ENCODE measurements around the gene BEX4.
"Not testable (repeated sequence)": the region's sequence is repeated elsewhere in the genome, so short reads cannot be mapped to it uniquely, and the experiment has no call there.

The BEX4 gene

GRCh38 chrX:103214870-103215424, at the start of gene BEX4:
Gene BEX4 (plus strand): TSS chrX:103215108. CDS start chrX:103216154, 1,046 bp downstream.
- DNase-seq = peak in 1 of 2 experiments; percentile 51

DNA sequence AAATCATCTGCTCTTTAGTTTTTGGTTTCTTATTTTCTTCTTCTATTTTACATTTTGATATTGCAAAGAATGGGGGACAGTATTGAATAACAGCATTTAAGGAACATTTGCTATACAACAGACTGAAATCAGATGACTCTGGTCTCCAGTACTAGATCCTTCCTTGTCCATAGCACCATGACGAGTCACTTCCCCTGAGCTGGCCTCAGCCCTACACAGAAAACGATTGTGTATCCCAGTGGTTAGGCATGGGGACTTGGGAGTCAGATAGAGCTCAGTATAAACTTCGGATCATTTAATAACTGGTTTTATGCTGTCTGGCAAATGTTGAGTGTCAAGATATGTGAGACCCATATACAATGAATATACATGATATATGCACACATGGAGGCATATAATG, 44.7 kb upstream of the BEX4 start:
- DNase-seq = no peak

- no peak for DNase-seq
These were observed 43.6 kb upstream of the BEX4 start for GRCh38 chrX:103171353-103171752.

- DNase-seq = not testable (repeated sequence)
These were observed 39.7 kb upstream of the BEX4 start for GRCh38 chrX:103175256-103175655.

DNA sequence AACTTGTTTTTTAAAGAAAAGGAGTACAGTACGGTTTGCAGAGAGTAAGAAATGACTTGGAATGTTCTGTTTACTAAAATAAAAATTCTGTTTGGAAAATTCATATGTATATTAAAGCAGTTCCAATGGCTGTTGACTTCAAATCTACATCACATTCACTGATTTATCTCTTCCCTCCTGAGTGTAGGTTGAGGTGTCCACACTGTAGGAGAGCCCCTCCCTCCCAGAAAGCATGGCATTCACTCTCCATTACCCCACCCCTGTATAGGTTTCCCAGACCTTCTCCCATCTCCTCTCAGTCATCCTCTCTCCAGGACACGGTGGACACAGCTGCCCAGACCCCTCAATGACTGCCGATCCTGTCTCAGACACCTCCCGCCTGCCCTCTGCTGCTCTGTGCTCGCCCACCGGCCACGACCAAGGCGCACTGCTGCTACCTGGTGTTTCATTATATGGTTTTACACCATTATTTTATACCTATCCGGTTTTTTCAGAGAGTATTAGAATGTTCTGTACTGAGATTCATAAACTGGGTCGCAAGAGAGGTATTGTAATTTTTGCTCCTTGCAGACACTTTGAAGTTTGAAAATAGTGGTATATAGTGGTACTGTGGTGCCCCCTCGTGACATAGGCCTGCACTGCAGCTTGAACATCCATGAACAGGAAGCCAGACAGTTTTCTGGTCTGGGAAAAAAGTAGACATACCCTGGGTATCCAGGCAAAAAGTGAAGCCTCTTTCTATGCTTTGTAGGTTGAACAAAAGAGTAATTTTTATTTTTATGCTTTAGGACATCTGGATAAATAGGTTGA, 38.8 kb upstream of the BEX4 start:
- peak in 1 of 2 experiments; percentile 3 for DNase-seq

DNA sequence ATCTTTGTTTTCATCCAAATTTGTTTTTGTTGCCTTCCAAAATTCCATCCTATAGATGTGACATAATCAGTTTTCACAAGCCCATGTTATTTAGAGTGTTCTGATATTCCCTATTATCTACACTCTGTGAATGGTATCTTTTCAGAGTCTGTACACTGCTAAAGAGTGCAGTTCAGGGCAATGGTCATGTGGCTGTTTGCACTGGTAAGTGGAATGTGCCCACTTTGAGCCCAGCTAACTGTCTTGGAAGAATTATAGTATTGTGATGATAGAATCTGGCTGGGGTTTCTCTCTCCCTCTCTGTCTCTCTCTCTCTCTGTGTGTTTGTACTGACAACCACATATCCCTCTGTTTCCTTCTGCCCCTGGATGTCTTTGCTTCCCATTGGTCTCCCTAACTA, 37.4 kb upstream of the BEX4 start:
- DNase-seq = no peak

- no peak for DNase-seq
These were observed 31.0 kb upstream of the BEX4 start for GRCh38 chrX:103183912-103184311.

- DNase-seq = no peak
These were observed 26.9 kb upstream of the BEX4 start for GRCh38 chrX:103187953-103188475.

DNA sequence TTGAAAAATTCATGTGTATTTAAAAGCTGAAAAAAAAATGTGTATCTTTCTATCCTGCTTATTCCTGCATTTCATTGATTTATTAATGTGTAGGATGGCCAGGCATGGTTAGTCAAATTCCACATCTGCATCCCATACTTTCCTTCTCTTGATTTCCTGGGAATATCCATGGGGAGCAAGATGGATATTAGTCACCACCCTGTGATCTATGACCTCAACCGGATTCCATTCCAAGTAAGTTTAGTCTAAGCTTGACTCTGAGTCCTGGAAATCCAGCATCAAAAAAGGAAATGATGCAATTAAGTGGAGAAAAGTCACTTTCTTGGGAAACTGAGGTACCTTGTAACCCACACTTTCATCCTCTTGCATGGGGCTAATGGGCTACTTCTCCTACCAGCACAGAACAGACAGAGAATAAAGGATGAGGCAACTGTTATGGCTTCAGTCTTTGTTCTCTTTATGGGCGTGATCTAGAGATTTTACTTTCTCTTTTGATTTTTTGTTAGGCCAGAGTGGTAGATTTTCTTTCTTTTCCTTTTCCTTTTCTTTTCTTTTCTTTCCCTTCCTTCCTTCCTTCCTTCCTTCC, 17.1 kb upstream of the BEX4 start:
- DNase-seq = no peak

DNA sequence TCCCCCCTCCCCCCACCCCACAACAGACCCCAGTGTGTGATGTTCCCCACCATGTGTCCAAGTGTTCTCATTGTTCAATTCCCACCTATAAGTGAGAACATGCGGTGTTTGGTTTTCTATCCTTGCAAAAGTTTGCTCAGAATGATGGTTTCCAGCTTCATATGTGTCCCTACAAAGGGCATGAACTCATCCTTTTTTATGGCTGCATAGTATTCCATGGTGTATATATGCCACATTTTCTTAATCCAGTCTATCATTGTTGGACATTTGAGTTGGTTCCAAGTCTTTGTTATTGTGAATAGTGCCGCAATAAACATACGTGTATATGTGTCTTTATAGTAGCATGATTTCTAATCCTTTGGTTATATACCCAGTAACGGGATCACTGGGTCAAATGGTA, 16.2 kb upstream of the BEX4 start:
- DNase-seq = not testable (repeated sequence)

GRCh38 chrX:103201041-103201440, 13.9 kb upstream of the BEX4 start:
- no peak for DNase-seq

- DNase-seq = no peak
These were observed 4.9 kb upstream of the BEX4 start for GRCh38 chrX:103210056-103210455.

- no peak for DNase-seq
These were observed 3.7 kb upstream of the BEX4 start for GRCh38 chrX:103211012-103211715.

- DNase-seq = no peak
These were observed 2.0 kb upstream of the BEX4 start for GRCh38 chrX:103212749-103213457.

DNA sequence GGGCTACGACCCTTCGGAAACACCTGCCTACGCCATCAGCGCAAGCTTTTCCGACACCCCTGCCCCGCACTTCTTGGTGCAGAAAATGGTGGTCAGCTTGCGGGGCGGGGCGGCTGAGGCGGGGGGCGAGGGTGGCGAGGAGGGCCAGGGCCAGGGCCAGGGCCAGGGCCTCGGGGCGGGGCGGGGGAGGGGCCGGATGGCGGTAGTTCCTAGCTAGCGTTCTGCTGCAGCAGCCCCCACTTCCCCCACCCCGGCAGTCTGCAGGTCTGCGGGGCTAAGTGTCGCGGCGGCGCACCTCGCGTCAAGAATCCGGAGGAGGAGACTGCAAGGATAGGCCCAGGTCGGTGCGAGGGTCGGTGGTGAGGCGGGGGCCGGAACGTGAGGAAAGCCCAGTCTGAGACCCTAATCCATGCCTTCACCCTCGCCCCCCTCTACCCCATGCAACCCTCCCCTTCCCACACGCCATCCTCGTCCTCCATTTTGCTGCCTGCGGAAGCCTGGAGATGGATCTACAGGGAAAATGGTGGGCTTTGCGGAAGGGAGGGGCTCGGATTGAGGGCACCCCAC, 600 bp downstream of the BEX4 start:
- no peak for DNase-seq

GRCh38 chrX:103220511-103221323, 5.8 kb downstream of the BEX4 start:
- DNase-seq = no peak

GRCh38 chrX:103225918-103226317, 11.0 kb downstream of the BEX4 start:
- DNase-seq = not testable (repeated sequence)

GRCh38 chrX:103233263-103233662, 18.4 kb downstream of the BEX4 start:
- DNase-seq = no peak

GRCh38 chrX:103234869-103235268, 20.0 kb downstream of the BEX4 start:
- no peak for DNase-seq

DNA sequence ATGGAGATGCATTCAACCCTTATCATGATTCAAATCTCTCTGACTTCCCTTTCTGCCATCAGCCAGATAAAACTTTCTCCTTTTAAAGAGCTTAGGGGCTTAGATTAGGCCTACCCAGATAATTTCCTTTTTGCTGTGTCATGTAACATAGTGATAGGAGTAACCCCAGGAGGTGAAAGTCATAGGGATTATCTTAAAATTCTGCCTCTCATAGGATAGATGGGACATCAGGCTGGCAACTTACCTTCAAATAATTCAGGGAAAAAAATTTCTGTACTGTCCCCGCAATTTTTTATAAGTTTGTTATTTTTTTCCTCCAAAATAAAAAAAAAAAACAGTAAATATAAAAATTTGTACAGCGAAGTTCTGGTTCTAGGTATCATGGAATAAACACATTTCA, 20.7 kb downstream of the BEX4 start:
- DNase-seq = not testable (repeated sequence)

- no peak for DNase-seq
These were observed 21.4 kb downstream of the BEX4 start for GRCh38 chrX:103236296-103236695.

Measured in cerebellar nuclear complex (tissue), 1 donor.